NCI-H146 (cell line): ENCODE data around the gene CYFIP1.

Experiments
- DNase-seq: peaks from one replicate; lab custom pipeline; 2025; lab: John Stamatoyannopoulos, UW

Gene CYFIP1

DNA sequence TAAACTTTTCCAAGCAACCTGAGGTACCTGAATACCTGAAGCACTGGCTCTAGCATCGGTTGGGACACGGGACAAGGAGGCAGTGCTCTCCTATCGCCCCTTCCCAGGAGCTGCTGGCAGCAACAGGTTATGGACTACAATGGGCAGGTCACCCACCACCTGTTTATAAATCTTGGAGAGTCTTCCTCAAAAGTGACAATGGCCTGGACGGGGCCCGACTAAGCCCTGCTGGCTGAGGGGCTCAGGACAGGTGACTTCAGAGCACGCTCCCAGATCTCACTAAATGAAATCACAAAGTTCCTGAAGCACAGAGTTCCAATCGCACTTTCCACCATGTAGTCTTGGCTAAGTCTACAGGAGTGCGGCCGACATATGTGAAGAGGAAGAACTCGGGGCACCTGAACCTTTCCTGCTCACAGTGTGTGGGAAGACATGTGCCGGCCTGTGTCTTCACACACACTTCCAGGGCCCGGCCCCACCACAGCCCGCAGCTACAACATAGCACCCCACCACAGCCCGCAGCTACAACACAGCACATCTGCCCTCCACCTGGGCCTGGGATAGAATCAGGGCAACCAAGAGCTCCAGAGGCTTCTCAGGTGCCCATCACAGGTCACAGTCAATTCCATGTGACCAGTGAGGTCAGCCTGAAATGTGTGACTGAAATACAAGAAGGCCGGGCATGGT, 12.9 kb downstream of the CYFIP1 start:
- DNase-seq: no peak

DNA sequence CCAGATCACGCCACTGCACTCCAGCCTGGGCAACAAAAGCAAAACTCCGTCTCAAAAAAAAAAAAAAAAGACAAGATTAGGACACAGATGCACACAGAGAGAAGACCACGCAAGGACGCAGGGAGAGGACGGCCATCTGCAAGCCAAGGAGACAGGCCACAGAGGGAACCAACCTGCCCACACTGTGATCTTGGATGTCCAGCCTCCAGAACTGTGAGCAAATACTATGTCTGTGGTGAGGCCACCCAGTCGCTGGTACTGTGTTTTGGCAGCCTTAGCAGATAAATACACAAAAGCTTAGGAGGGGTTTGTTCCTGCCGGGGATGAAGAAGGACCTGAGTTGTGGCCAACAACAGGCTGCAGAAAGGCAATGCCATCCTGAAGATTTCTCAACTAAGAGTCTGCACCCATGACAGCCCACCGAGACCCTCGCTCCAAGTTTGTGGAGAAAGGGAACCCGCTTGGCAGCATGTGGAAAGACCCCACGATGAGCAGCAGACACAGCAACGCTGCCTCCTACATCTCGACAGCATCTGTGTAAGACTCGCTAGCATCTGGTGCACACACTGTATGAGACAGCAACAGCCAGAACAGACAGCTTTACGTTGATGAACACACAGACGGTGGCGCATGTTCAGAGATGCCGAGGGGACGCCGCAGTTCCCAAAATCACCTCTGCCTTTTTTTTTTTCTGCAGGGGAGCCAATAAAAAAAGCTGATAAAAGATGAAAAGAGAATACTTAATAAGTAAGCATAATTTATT, 13.7 kb downstream of the CYFIP1 start:
- DNase-seq: no peak

DNA sequence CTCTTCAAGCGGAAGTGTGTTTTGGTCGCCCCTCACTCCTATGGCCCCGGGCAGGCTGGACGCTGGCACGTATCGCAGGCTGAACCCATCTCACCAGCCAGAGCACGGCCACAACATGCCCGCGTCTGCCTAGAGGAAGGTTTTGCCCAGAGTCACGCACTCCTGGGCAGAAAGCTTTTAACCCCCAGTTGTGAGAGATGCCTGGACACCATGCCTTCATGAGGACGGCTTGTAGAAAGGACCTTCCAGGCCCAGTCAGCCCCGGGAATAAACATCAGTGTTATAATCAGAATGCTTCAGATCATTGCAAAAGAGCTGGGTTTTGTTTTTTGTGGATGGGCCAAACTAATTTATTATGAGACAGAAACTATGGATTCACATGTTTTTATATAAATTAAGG, 16.5 kb downstream of the CYFIP1 start:
- no peak for DNase-seq

DNA sequence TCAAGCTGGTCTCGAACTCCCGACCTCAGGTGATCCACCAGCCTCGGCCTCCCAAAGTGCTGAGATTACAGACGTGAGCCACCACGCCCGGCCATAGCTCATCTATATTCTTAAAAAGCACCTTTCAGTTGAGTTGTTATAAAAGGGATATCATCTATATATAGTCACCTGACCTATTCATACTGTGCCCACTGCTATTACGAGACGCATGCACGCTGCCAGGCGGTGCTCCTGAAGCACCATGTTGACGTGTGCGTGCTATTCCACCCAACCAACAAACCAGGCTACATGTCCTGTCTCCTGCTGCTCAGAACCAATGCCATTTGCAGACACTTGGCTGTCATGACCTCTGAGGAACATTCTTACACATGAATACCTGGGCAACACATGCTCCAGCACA, 17.6 kb downstream of the CYFIP1 start:
- no peak for DNase-seq

DNA sequence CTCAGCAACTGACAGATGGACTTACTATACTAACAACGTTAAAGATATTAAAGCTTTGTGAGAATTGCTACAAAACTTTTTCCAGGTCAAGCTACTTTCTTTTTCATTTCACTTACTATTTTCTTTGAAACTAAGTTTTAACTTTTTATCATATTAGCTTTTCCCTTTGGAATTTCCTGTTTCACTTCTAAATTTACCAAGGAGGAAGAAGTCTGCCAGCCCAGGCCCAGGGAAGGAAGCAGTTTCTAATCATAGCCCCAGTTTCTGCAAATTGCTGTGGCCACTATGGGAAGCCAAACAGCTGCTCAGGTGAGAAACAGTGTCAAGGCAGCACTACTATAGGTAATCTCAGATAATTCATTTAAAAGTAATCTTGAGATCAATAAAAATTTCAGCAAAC, 18.4 kb downstream of the CYFIP1 start:
- no peak for DNase-seq

DNA sequence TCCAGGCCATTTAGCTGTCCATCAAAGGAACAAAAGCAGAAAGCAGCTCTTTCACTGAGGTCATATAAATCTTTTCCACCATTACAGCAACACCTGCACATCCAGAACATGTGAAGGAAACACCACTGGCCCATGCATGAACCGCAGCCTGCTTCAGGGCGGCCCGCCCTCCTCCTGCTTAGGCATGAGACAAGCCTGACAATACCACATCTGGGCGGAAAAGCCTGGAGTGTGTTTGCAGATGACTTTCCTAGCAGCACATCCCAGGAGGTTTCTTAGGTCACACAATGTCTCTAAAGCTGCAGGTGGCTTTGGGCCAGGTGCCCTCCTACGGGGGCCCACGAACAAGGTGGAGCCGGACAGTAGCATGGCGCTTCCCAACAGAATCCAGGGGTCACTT, 19.6 kb downstream of the CYFIP1 start:
- DNase-seq: no peak

DNA sequence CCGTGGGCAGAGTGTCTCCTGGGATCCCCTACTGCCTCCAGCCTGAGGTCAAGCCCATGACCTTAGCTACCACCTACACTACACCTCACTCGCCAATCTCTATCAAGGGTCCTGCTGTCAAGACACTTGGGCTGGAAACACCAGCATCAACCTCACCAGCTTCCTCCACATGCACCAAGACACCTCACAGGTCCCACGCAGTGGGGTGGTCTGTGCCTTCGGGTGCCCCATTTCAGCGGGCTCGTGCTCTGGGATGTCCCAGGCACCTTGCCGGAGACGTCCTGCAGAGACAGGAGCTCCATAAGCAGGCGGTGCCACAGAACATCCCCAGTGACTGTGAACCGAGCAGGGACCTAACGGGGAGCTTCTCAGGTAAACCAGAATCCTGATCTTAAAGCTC, 20.0 kb downstream of the CYFIP1 start:
- no peak for DNase-seq

DNA sequence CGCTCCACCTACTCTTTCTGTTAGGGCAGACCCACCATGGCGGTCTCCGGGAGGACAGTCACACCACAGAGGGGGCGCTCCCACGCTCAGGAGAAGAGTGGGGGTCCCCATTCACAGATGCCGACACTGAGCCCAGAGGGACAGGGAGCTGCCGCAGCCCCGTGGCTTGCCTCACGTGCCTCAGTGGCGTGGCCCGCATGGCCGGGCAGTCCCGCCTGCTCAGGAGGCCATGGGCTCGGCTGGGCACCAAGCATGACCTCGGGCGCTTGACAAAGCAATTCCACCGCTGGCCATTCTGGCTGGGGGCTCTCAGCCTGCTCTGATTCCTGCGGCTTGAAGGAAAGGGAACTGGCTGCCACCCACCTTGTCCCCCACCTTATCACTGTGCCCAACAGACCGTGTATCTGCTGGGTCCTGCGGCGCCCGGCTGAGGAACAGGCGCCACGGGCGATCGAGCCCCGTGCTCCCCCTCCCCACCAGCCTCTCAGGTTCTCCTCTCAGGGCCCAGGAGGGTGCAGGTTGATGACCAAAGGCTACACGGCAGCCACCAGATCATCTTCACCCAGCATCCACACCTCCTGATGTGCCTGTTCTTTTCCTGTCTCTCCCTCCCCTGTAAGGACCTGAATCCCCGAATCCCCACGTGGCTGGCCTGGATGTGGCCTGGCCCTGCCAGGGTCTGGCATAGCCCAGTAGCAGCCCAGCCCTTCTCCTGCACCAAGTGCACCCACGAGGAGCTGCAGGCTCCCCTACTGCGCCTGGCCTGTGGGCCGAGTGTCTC, 20.7 kb downstream of the CYFIP1 start:
- DNase-seq: no peak

DNA sequence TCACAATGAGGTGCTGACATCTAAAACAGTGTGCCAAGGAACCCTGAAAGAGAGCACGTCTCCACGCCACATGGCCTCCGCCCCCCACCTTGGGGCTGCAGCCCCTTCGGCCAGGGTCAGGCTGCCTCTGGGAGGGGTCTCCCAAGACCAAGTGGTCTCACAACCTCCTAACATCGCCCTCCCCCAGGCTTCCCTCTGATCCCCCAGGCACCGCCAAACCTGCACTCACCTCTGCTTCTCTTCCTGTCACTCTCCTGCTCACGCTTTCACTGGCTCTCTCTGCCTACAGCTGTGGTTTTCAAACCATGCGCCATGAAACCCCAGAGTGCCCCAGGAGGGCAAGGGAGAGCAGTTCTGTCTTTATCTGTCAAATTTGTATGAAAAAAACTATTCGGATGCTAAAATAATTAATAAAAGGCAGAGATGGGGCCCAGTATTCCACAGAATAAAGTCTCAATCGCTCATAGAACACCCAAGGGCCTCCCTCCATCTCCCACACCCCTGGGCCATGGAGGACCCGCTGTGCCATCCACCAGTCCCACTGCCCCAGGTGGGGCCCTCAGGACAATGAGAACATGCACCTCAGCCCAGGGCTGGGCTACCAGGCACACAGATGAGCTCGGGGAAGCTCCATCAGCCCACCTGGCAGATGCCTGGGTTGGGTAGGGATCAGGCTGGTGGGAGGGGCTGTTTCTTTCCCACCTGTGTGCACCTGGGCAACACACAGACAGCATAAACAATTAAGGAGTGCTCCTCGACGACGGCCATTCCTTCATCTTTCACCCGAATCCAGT, 21.5 kb downstream of the CYFIP1 start:
- DNase-seq: no peak

DNA sequence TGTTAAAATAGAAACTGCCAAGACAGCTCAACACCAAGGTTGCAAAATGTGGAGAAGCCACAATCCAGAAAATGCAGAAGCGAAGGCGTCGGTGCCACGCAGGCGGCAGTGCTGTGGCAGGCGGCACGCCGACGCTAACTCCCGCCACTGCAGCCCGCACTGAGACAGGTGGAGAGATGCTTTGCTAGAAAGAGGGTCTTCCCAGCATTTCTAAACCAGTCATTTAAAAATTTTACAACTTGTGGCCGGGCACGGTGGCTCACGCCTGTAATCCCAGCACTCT, 23.2 kb downstream of the CYFIP1 start:
- DNase-seq: no peak

DNA sequence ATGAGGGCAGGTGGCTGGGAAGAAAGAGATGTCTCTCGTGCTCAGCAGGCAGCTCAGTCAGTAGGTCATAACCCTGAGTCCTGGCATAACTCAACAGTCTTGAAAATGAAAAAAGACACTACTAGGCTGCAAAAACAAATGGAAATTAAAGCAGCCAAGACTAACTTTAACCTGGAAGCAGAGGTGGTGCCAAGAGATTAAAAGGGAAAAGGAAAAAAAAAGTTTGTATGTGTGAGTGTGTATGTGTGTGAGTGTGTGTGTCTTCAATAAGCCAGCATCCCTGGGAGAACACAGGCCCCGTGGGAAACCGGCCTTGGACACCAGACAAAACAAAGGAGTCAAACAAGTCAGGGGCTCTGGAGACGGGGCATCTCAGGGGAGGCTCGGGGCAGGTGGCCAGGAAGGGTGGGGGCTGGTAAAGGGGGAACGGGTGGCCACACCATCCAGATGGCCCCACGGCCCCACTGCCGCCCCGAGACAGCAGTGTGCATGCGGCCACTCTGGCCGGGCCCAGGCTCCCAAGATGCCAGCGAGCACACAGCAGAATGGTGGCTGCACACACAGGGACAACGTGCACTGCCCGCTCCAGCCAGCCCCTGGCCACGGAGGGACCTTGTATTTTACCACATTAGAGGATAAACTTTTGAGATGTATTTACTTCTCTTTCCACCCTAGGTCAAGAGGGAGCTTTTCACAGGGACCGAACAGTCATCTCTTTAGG, 23.8 kb downstream of the CYFIP1 start:
- no peak for DNase-seq

DNA sequence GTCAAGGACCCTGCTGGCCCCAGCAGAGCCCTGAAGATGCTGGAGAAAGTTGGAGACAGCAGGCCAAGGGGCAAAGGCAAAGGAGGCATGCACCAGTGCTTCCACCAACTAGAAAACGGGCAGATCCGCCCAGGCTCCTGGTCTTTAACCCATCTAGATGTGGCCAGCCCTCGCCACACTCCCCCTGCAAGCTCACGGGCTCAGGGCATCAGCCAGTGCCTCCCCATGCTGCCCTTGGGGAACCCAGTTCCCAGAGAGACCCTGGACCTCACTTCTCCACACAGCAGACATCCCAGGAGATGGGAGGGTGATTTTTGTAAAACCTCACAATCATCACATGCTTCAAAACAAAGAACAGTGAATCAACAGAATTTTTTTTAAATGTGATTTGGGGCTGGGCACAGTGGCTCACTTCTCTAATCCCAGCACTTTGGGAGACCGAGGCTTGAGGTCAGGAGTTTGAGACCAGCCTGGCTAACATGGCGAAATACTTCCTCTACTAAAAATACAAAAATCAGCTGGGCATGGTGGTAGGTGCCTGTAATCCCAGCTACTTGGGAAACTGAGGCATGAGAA, 24.5 kb downstream of the CYFIP1 start:
- no peak for DNase-seq

DNA sequence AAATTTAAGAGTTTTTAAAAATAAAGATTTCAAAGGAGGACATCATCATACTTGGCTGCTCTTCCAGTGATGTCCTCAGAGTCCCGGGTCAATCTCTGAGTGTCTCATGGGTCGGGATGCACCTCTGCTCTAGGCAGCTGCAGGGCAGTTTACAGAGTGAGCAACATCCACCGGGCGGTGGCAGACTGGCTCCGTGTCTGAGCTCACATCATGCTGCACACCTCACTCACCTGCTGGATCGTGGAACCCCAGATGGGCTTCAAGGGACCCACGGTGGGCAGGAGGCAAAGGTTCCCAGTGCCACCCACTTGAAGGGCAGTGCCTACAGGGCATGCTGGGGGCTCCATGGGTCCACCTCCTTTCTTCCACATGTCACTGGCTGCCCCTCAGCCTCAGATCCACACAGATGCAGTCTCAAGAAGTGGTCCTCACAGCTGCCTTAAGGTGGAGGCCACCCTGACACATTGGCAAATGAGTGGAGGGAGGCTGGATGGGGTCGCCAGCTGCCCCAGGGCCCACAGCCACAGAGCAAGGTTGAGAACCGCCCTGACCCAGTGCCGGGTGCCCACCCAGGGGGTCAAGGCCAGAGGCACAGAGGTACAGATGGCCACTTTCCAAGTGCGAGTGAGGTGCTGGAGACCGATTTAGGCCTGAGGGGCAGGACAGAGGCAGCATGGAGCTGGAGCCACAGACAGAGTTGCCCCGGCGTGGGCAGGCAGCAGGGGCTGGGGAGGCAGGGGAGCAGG, 25.2 kb downstream of the CYFIP1 start:
- DNase-seq: no peak

DNA sequence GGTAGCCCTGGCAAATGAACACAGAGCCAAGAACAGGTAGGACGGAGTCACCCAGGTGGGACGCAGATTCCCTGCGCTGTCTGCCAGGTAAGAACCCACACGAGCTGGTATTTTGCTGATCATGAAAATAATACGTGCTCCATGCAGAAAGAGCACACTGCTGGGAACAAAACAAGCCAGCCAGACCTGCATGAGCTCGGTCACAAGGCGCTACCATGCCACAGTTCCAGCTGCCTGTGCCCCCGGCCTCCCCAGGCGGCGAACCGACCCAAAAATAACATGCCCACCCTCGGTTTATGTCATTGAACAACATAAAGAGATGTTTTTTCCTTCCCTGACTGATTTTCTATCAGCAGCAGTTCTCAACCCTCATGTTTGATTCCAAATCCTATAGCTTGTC, 25.8 kb downstream of the CYFIP1 start:
- no peak for DNase-seq

DNA sequence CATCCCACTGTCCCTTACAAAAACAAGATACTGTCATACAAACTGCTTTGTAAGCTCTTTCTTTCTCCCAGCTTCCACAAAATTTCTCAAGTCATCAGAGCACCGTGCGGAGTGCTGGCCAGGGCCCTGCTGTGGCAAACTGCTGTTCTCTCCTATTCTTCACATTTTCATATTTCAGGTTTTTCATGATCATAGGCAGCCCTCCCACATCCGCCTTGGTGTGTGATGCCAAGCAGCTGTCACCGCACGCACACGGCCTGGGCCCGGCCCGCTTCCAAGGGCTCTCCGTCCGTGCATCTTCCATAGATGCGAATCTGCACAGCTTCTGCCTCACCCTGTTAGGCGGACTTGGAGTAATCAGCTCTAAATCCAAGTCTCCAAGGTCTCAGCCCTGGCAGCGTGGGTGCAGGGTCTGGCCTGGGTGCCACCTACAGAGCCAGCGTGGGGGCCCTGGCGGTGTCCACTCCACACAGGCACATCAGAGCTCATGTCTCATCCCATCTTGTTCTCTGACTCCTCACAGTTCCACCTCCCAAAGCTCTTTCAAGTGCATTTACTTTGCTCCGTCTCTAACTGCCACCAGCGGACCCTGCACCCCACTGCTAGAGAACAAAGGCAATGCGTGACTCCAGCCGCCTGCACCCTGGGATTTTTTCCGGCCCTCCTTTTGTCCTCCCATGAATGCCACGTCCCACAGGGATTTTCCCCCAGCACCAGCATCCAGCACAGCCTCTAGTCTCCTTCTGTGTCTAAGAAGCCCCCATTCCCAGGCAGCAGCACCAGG, 27.2 kb downstream of the CYFIP1 start:
- peak; percentile 77 for DNase-seq

DNA sequence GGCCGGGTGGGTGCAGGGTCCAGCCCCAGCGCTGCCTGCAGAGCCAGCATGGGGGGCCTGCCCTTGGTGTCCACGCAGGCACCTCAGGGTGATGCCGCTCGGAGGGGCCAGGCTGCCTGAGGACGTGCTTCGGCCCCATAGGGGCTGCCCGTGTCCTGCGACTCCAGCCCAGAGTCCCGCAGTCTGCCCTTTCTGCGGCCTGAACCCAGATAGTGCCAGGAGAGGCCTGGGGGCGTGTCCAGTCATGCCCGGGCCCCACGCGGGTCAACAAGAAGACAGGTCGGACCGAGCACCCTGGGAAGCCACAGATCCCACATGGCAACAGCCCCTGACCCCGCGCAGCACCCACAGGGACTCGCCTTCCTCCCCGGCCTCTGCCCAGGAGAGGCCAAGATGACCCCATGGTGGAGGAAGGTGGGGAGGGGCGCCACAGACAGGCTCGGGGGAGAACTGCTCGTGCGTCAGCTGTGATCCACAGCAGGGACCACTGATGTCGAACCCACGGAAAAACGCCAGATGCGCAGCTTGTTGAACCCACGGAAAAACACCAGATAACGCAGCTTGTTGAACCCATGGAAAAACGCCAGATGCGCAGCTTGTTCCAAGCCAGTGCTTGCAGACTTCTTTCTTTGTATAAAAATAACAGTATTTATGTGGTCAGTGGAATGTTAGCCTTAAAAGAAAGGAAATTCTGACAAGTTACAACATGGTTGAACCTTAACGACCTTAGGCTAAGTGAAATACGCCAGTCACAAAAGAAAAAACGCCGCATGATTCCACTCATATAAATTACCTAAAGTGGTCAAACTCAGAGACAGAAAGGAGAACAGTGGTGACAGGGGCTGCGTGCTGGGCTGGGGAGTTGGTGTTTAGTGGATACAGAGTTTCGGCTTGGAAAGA, 28.5 kb downstream of the CYFIP1 start:
- no peak for DNase-seq

DNA sequence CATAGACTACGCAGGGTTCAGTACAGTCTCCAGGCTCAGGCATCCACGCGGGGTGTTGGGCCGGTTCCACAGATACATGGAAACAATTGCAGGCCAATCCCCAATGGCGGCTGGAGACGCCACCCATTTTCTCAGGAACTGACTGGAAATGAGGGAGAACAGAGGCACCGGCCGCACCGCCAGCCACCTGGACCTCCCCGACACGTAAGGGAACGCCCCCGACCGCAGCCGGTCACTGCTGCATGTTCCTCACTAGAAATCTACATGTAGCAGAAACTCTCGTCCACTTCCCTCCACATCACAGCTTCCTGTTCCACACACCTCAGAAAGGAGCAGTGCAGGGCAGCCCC, 29.2 kb downstream of the CYFIP1 start:
- no peak for DNase-seq

DNA sequence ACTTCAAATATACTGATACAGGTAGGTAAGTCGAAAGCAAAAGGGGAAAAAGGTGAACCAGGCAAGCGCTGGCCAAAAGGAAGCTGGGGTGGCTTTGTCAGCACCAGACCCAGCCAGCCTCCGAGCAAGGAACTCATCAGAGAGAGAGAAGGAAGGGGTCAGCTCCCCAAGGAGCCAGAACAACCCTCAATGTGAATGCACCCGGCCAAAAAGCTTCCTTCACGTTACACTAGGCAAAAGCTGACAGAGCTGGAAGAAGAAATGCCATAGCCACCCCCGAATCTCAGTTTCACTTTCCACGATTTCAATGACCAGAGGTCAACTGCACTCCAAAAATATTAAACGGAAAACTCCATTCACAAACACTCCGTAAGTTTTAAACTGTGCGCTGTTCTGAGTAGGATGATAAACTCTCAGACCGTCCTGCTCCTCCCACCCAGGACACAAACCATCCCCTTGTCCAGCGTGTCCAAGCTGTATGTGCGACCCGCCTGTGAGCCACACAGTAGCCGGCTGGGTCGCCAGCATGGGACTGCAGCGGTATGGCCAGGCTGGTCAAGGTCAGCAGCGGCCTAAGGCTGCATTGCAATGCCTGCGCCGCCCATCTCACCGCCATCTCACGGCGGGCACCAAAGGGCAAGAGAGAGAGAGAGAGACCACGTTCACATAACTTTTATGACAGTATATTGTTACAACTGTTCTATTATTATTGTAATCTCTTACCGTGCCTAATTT, 29.7 kb downstream of the CYFIP1 start:
- no peak for DNase-seq
